Measurements from ENCODE around the gene KRT37. TPM values are rescaled to one million over a fixed set of nuclear protein-coding genes. Genes with fewer than 3 reads are reported as not detected.

The KRT37 gene
- total RNA-seq, 1 experiment from 2014 or later, result not detected

GRCh38 chr17:41391535-41391934 is 32.9 kb downstream of the KRT37 start:
- Histone ChIP-seq H4K5ac (ENCODE audit: insufficient read length, low read depth, low read length) (no peak overlapping the region), H3K23me2 (ENCODE audit: insufficient read length, low read depth, low read length, poor library complexity, severe bottlenecking) (no peaks in the 10 kb centered on the region), H3K27ac (ENCODE audit: insufficient read length, low read depth, low read length) (no peak overlapping the region), H2AFZ (ENCODE audit: low read length) (no peak overlapping the region), H2BK5ac (ENCODE audit: insufficient read length, low read length) (no peak overlapping the region), H3K14ac (ENCODE audit: insufficient read depth, low read length) (no peak overlapping the region), H3K79me1 (ENCODE audit: insufficient read depth, low read depth, low read length, poor library complexity, severe bottlenecking) (no peaks in the 10 kb centered on the region), H3K4me1 (ENCODE audit: insufficient read depth, low read length) (no peaks in the 10 kb centered on the region), H2BK20ac (ENCODE audit: low read depth, low read length, poor library complexity, severe bottlenecking) (no peak overlapping the region), H3K79me2 (ENCODE audit: insufficient read depth, low read length) (no peaks in the 10 kb centered on the region), H3K18ac (ENCODE audit: insufficient read length, low read depth, low read length) (no peak overlapping the region), H4K20me1 (ENCODE audit: control insufficient read depth, insufficient read depth, insufficient read length) (no peaks in the 10 kb centered on the region), H2BK15ac (ENCODE audit: low read depth, low read length) (no peak overlapping the region), H3K27me3 (ENCODE audit: insufficient read depth, low read length) (no peaks in the 10 kb centered on the region), H4K91ac (ENCODE audit: insufficient read length, low read depth, low read length) (no peak overlapping the region), H3K4me2 (ENCODE audit: insufficient read depth, insufficient read length, low read length) (no peak overlapping the region), H2BK12ac (ENCODE audit: insufficient read length, low read depth, low read length) (no peak overlapping the region), H3T11ph (ENCODE audit: low read length) (no peak overlapping the region), H4K8ac (replicated peaks; ENCODE audit: insufficient read length, low read depth, low read length) (no peak overlapping the region), H2BK120ac (ENCODE audit: low read depth, low read length, poor library complexity, severe bottlenecking) (no peak overlapping the region), H3K4ac (ENCODE audit: low read depth, low read length) (no peak overlapping the region), H2AK5ac (ENCODE audit: insufficient read length, low read length) (no peak overlapping the region), H3K23ac (ENCODE audit: insufficient read length, low read depth, low read length) (no peak overlapping the region), H3K9ac (ENCODE audit: extremely low read depth, insufficient read length, low read length) (no peak overlapping the region), H3K9me3 (ENCODE audit: control insufficient read depth, low read depth, low read length) (no peaks in the 10 kb centered on the region), H3K56ac (ENCODE audit: insufficient read length, low read depth, low read length) (no peak overlapping the region)
- TF ChIP-seq CTCF (conservative IDR thresholded peaks at IDR 0.05), result no peak
- Mint-ChIP-seq H3K36me3 (ENCODE audit: insufficient read depth in 1 of 3, low read depth in 3 of 3) (0 out of 7 replicates have a peak, but pooled peaks cover 0 to 2% (median 0%) of the 10 kb centered on the region in 3 experiments), H3K4me3 (no peak overlapping the region), H3K9me3 (peaks cover 0 to 6% of the 10 kb centered on the region in 2 experiments; a peak in 3 of 5 replicates), H3K27ac (no peak overlapping the region), H3K27me3 (ENCODE audit: low read depth) (no peaks in the 10 kb centered on the region), H3K4me1 (peaks cover 0 to 3% of the 10 kb centered on the region in 2 experiments; a peak in 1 of 4 replicates)
- DNase-seq, result no peak
- WGBS (ENCODE audit: extremely low coverage, insufficient read length, low lambda C conversion rate), result no CpG with 5 or more reads among the region's 2 CpGs
